ENCODE measurements around the gene INSL3. TPM values are rescaled to one million over a fixed set of nuclear protein-coding genes. Genes with fewer than 3 reads are reported as not detected.

The INSL3 gene
- total and polyA plus RNA-seq, 2 of the 13 experiments (the other 11 are each of a cell fraction or from before 2014, with no cell fraction given) = 0.30 TPM; not detected in 1

DNA sequence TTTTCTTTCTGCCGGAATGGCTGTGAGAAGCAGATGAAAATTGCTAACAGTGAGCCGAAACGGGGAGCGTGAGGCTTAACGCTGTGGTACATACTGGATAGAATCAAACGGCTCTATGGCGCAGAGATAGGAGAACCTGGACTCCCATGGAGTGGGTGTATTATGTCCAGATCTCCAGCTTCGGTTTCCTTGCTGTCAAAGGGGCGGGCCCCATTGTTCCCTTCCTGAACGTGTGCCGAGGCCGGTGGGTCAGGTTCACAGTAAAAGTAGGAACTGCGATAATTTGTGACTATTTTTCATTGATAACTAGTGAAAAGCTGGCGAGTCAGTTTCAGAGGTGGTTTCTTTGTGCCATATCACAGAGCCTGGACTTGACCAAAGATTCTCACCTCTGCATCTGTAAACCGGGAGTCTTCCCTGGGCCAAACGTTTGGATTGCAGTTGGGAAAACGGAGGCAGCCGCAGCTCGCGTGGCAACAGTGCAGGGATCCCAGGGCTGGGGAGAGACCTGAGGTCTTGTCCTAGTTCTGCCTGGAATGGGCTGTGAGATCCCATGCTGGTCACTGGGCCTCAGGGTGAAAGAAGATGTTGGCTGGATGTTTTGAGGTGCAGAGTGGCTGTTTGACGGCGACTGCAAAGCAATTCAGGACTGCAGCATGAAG, 39.1 kb upstream of the INSL3 start (continued):
- TF ChIP-seq, protein P1, sequence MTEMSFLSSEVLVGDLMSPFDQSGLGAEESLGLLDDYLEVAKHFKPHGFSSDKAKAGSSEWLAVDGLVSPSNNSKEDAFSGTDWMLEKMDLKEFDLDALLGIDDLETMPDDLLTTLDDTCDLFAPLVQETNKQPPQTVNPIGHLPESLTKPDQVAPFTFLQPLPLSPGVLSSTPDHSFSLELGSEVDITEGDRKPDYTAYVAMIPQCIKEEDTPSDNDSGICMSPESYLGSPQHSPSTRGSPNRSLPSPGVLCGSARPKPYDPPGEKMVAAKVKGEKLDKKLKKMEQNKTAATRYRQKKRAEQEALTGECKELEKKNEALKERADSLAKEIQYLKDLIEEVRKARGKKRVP (CRISPR knock-in tag; IDR thresholded peaks at IDR 0.05) = no peak
- no peak for TF ChIP-seq JUN (CRISPR knock-in tag; IDR thresholded peaks at IDR 0.05)
- no peak for TF ChIP-seq CCDC6 (CRISPR knock-in tag; IDR thresholded peaks at IDR 0.05)
- TF ChIP-seq, protein P2, sequence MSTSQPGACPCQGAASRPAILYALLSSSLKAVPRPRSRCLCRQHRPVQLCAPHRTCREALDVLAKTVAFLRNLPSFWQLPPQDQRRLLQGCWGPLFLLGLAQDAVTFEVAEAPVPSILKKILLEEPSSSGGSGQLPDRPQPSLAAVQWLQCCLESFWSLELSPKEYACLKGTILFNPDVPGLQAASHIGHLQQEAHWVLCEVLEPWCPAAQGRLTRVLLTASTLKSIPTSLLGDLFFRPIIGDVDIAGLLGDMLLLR (CRISPR knock-in tag; IDR thresholded peaks at IDR 0.05) = no peak
- TF ChIP-seq PHF21A (CRISPR knock-in tag; IDR thresholded peaks at IDR 0.05) = no peak; the same call in 1 of the 2 replicates
- 0 out of 2 replicates have a peak, but pooled peaks have one; percentile 38 for TF ChIP-seq EED (CRISPR knock-in tag; IDR thresholded peaks at IDR 0.05)
- no peak for TF ChIP-seq ZNF136 (CRISPR knock-in tag; IDR thresholded peaks at IDR 0.05; ENCODE audit: low read depth)
- TF ChIP-seq SP4 (CRISPR knock-in tag; IDR thresholded peaks at IDR 0.05) = no peak
- TF ChIP-seq, protein P3, sequence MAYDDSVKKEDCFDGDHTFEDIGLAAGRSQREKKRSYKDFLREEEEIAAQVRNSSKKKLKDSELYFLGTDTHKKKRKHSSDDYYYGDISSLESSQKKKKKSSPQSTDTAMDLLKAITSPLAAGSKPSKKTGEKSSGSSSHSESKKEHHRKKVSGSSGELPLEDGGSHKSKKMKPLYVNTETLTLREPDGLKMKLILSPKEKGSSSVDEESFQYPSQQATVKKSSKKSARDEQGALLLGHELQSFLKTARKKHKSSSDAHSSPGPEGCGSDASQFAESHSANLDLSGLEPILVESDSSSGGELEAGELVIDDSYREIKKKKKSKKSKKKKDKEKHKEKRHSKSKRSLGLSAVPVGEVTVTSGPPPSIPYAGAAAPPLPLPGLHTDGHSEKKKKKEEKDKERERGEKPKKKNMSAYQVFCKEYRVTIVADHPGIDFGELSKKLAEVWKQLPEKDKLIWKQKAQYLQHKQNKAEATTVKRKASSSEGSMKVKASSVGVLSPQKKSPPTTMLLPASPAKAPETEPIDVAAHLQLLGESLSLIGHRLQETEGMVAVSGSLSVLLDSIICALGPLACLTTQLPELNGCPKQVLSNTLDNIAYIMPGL (CRISPR knock-in tag; IDR thresholded peaks at IDR 0.05; ENCODE audit: borderline replicate concordance in 1 of 2, low read depth in 1 of 2) = no peak
- TF ChIP-seq ZNF768 (CRISPR knock-in tag; IDR thresholded peaks at IDR 0.05) = no peak
- TF ChIP-seq CEBPB (IDR thresholded peaks at IDR 0.05; ENCODE audit: borderline replicate concordance, low read depth, low read length) = no peak
- TF ChIP-seq POLR2G (IDR thresholded peaks at IDR 0.05; ENCODE audit: low read depth, low read length) = peak; percentile 29
- no peak for TF ChIP-seq ZNF30 (CRISPR knock-in tag; IDR thresholded peaks at IDR 0.05)
- no peak for TF ChIP-seq KAT8 (CRISPR knock-in tag; IDR thresholded peaks at IDR 0.05)
- TF ChIP-seq, protein P4, sequence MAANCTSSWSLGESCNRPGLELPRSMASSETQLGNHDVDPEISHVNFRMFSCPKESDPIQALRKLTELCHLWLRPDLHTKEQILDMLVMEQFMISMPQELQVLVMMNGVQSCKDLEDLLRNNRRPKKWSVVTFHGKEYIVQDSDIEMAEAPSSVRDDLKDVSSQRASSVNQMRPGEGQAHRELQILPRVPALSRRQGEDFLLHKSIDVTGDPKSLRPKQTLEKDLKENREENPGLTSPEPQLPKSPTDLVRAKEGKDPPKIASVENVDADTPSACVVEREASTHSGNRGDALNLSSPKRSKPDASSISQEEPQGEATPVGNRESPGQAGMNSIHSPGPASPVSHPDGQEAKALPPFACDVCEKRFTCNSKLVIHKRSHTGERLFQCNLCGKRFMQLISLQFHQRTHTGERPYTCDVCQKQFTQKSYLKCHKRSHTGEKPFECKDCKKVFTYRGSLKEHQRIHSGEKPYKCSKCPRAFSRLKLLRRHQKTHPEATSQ (CRISPR knock-in tag; IDR thresholded peaks at IDR 0.05; ENCODE audit: borderline replicate concordance) = no peak
- no peak for TF ChIP-seq ZNF331 (CRISPR knock-in tag; IDR thresholded peaks at IDR 0.05)
- TF ChIP-seq ZNF329 (CRISPR knock-in tag; IDR thresholded peaks at IDR 0.05; ENCODE audit: low read depth) = no peak
- TF ChIP-seq ARNTL (CRISPR knock-in tag; IDR thresholded peaks at IDR 0.05) = no peak
- TF ChIP-seq ZNF747 (CRISPR knock-in tag; IDR thresholded peaks at IDR 0.05; ENCODE audit: borderline replicate concordance) = no peak
- TF ChIP-seq, protein P5, sequence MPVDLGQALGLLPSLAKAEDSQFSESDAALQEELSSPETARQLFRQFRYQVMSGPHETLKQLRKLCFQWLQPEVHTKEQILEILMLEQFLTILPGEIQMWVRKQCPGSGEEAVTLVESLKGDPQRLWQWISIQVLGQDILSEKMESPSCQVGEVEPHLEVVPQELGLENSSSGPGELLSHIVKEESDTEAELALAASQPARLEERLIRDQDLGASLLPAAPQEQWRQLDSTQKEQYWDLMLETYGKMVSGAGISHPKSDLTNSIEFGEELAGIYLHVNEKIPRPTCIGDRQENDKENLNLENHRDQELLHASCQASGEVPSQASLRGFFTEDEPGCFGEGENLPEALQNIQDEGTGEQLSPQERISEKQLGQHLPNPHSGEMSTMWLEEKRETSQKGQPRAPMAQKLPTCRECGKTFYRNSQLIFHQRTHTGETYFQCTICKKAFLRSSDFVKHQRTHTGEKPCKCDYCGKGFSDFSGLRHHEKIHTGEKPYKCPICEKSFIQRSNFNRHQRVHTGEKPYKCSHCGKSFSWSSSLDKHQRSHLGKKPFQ (CRISPR knock-in tag; IDR thresholded peaks at IDR 0.05; ENCODE audit: insufficient replicate concordance) = no peak
- no peak for TF ChIP-seq NFE2 (CRISPR knock-in tag; IDR thresholded peaks at IDR 0.05)
- no peak for TF ChIP-seq MBD4 (IDR thresholded peaks at IDR 0.05; ENCODE audit: borderline replicate concordance, low read length)
- TF ChIP-seq, protein P6, sequence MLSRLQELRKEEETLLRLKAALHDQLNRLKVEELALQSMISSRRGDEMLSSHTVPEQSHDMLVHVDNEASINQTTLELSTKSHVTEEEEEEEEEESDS (CRISPR knock-in tag; IDR thresholded peaks at IDR 0.05; ENCODE audit: borderline replicate concordance) = no peak
- TF ChIP-seq ZKSCAN8 (CRISPR knock-in tag; IDR thresholded peaks at IDR 0.05; ENCODE audit: borderline replicate concordance) = no peak
